ENCODE results near the gene APOLD1.
"Not testable (repeated sequence)": the region's sequence is repeated elsewhere in the genome, so short reads cannot be mapped to it uniquely, and the experiment has no call there.

APOLD1 gene

DNA sequence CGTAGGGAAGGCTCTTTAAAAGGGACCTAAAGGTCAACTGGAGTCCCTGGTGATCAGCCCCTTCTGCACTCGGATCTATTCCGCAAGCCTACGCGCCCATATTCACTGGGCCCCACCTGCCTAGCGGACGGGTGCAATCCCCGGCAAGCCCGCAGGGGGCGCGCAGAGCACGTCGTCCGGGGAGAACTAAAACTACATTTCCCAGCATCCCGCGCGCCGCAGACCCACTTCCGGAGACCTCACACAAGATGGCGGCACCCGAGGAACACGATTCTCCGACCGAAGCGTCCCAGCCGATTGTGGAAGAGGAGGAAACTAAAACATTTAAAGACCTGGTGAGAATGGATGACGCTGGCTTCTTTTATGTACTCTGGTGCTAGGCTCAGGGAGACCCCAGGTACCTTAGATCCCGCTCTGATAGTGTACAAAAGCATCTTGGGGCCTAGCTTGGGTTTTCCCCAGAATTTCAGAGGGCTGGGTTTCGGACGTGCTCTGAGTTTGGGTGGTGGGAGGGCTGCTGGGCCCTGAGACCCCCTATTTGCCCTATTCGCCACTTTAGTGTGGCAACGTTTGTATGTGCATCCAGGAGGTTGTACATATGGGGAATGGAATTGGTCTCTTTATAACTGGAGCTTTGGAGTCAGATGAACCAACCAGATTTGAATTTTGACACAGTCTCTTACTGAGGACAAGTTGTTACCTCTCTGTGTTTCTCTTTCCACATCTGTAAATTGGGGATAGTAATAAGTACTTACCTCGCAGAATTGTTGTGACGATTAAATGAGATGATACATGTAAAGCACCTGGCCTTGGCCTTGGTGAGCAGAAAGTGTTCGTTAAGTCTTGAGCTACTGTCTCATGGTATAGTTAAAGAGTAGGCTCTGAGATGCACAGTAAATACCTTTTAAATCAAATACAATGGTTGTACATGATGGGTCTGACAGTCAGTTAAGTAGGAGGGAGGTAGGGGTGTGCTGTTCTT lies 28.0 kb downstream of the APOLD1 start, which contains the start of gene DDX47:
DDX47 (plus strand) TSS at position 227 of the 982 bp plus-strand sequence; CDS start at position 249, 22 bp downstream.
- H3K27me3 ChIP-seq (ENCODE audit: control insufficient read depth, insufficient read depth, low read length) = no peaks in the 10 kb centered on the region
- H3K9ac ChIP-seq (ENCODE audit: low read depth, low read length) = peak within 1 kb of the TSS; percentile 82
- H3K36me3 ChIP-seq (ENCODE audit: control insufficient read depth, insufficient read depth, low read length) = no peaks in the 10 kb centered on the region
- H3K9me3 ChIP-seq (ENCODE audit: control insufficient read depth, insufficient read depth, low read length) = no peaks in the 10 kb centered on the region
- no peaks in the 10 kb centered on the region for H3K4me1 ChIP-seq (ENCODE audit: control insufficient read depth, insufficient read depth, low read length)
- H3K4me3 ChIP-seq (ENCODE audit: low read depth, low read length) = peak within 1 kb of the TSS; percentile 77

GRCh38 chr12:12817616-12818015 lies 32.2 kb downstream of the APOLD1 start:
- H3K36me3 ChIP-seq (ENCODE audit: control insufficient read depth, insufficient read depth, low read length) = peaks cover 8% of the 10 kb centered on the region
- H3K4me1 ChIP-seq (ENCODE audit: control insufficient read depth, insufficient read depth, low read length) = no peaks in the 10 kb centered on the region

GRCh38 chr12:12818701-12819100 lies 33.2 kb downstream of the APOLD1 start:
- no peak overlapping the region for H3K4me3 ChIP-seq (ENCODE audit: low read depth, low read length)
- H3K4me1 ChIP-seq (ENCODE audit: control insufficient read depth, insufficient read depth, low read length) = no peaks in the 10 kb centered on the region
- H3K36me3 ChIP-seq (ENCODE audit: control insufficient read depth, insufficient read depth, low read length) = peaks cover 12% of the 10 kb centered on the region
- H3K9ac ChIP-seq (ENCODE audit: low read depth, low read length) = no peak overlapping the region
- H3K27me3 ChIP-seq (ENCODE audit: control insufficient read depth, insufficient read depth, low read length) = no peaks in the 10 kb centered on the region
- H3K9me3 ChIP-seq (ENCODE audit: control insufficient read depth, insufficient read depth, low read length) = no peaks in the 10 kb centered on the region

More at GRCh38 chr12:12817616-12818015, 32.2 kb downstream of the APOLD1 start:
- no peaks in the 10 kb centered on the region for H3K9me3 ChIP-seq (ENCODE audit: control insufficient read depth, insufficient read depth, low read length)
- no peak overlapping the region for H3K9ac ChIP-seq (ENCODE audit: low read depth, low read length)
- no peak overlapping the region for H3K4me3 ChIP-seq (ENCODE audit: low read depth, low read length)
- H3K27me3 ChIP-seq (ENCODE audit: control insufficient read depth, insufficient read depth, low read length) = no peaks in the 10 kb centered on the region

GRCh38 chr12:12819221-12819620 lies 33.8 kb downstream of the APOLD1 start:
- Histone ChIP-seq H3K4me3 (ENCODE audit: low read depth, low read length) (no peak overlapping the region), H3K27me3 (ENCODE audit: control insufficient read depth, insufficient read depth, low read length) (no peaks in the 10 kb centered on the region), H3K9ac (ENCODE audit: low read depth, low read length) (no peak overlapping the region), H3K9me3 (ENCODE audit: control insufficient read depth, insufficient read depth, low read length) (no peaks in the 10 kb centered on the region), H3K36me3 (ENCODE audit: control insufficient read depth, insufficient read depth, low read length) (peaks cover 15% of the 10 kb centered on the region), H3K4me1 (ENCODE audit: control insufficient read depth, insufficient read depth, low read length) (no peaks in the 10 kb centered on the region)

DNA sequence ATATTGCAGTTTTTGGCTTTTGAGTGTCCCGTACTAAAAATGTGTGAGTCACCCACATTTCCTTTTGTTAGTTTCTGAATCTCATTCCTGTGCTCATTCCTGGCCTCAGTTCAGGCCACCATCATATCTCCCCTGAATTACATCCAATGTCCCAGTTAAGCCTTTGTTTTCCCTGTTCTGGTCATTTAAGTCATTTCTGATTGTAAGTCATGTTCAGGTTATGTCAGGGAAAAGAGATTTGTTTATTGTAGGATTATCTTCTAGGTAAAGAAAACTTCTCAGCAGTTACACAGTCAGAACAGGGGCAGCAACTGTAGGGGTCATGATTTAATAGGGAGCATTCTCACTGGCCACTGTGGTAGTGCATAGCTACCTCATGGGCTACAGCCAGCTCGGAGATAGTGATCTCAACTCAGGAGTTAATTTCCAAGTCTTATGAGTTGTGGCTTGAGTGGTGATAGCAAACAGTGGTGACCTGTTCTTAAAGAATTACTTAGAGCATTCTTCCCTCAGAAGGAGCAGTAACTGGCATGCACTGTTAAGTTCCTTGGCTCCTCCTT lies 34.4 kb downstream of the APOLD1 start:
- Histone ChIP-seq H3K9ac (ENCODE audit: low read depth, low read length) (no peak overlapping the region), H3K9me3 (ENCODE audit: control insufficient read depth, insufficient read depth, low read length) (no peaks in the 10 kb centered on the region), H3K4me1 (ENCODE audit: control insufficient read depth, insufficient read depth, low read length) (no peaks in the 10 kb centered on the region), H3K27me3 (ENCODE audit: control insufficient read depth, insufficient read depth, low read length) (no peaks in the 10 kb centered on the region), H3K4me3 (ENCODE audit: low read depth, low read length) (no peak overlapping the region), H3K36me3 (ENCODE audit: control insufficient read depth, insufficient read depth, low read length) (peaks cover 15% of the 10 kb centered on the region)

DNA sequence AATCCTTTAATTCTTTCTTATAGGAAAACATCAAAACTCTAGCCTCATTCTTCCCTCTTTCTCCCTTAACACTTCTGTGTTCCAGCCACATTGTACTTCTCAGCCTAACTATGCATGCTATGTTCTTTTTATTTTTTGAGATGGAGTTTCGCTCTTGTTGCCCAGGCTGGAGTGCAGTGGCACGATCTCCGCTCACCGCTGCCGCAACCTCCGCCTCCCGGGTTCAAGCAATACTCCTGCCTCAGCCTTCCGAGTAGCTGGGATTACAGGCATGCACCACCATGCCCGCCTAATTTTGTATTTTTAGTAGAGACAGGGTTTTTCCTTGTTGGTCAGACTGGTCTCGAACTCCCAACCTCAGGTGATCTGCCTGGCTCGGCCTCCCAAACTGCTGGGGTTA lies 34.9 kb downstream of the APOLD1 start:
- not testable (repeated sequence) for H3K4me1 ChIP-seq (ENCODE audit: control insufficient read depth, insufficient read depth, low read length); H3K27me3 ChIP-seq (ENCODE audit: control insufficient read depth, insufficient read depth, low read length); H3K9ac ChIP-seq (ENCODE audit: low read depth, low read length); H3K4me3 ChIP-seq (ENCODE audit: low read depth, low read length); H3K9me3 ChIP-seq (ENCODE audit: control insufficient read depth, insufficient read depth, low read length)
- H3K36me3 ChIP-seq (ENCODE audit: control insufficient read depth, insufficient read depth, low read length) = peaks cover 15% of the 10 kb centered on the region

DNA sequence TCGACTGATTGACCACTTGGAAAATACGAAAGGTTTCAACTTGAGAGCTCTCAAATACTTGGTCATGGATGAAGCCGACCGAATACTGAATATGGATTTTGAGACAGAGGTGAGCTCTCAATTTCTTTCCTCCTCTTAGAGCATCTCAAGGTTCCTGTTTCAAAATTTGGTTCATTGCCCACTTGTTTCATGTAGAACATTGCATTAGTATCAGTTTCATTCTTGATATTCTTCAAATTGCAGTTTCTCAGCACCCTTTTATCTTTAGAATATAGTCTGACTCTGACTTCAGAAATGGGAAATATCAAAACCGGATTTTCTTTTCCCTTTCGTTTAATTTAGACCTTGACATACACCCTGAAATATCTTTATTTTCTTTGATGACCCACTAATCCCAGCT lies 36.5 kb downstream of the APOLD1 start:
- Histone ChIP-seq H3K9ac (ENCODE audit: low read depth, low read length) (no peak overlapping the region), H3K27me3 (ENCODE audit: control insufficient read depth, insufficient read depth, low read length) (no peaks in the 10 kb centered on the region), H3K36me3 (ENCODE audit: control insufficient read depth, insufficient read depth, low read length) (peaks cover 22% of the 10 kb centered on the region), H3K4me1 (ENCODE audit: control insufficient read depth, insufficient read depth, low read length) (no peaks in the 10 kb centered on the region), H3K4me3 (ENCODE audit: low read depth, low read length) (no peak overlapping the region), H3K9me3 (ENCODE audit: control insufficient read depth, insufficient read depth, low read length) (no peaks in the 10 kb centered on the region)

DNA sequence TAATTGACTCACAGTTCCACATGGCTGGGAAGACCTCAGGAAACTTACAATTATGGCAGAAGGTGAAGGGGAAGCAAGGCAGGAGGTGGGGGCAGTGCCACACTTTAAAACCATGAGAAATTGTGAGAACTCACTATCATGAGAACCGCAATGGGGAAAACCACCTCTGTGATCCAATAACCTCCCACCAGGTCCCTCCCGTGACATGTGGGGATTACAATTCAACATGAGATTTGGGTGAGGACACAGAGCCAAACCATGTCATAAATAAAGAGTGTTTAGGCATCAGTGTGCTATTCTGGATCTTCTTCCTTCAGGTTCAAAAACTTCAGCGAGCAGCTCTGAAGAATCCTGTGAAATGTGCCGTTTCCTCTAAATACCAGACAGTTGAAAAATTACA lies 37.4 kb downstream of the APOLD1 start:
- no peaks in the 10 kb centered on the region for H3K27me3 ChIP-seq (ENCODE audit: control insufficient read depth, insufficient read depth, low read length)
- no peak overlapping the region for H3K9ac ChIP-seq (ENCODE audit: low read depth, low read length)
- no peaks in the 10 kb centered on the region for H3K4me1 ChIP-seq (ENCODE audit: control insufficient read depth, insufficient read depth, low read length)
- no peaks in the 10 kb centered on the region for H3K9me3 ChIP-seq (ENCODE audit: control insufficient read depth, insufficient read depth, low read length)
- no peak overlapping the region for H3K4me3 ChIP-seq (ENCODE audit: low read depth, low read length)
- H3K36me3 ChIP-seq (ENCODE audit: control insufficient read depth, insufficient read depth, low read length) = peaks cover 28% of the 10 kb centered on the region

DNA sequence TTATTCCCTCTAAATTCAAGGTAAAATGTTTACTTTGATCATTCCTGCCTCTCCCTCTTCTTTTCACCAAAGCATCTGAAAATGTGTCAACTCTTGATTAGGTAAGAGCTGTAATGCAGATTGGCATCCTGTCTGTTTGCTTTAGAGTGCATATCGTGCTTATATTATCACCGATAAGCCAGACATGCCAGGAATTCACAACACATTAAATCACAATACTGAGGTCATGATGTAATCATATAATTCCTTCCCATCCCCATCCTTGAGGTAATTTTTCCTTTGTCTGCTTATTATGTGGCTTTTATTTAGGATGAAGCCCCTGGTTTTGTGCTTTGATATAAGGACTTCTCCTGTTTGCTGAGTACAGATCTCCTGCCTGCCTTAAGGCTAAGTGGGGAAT lies 37.8 kb downstream of the APOLD1 start:
- Histone ChIP-seq H3K9me3 (ENCODE audit: control insufficient read depth, insufficient read depth, low read length) (no peaks in the 10 kb centered on the region), H3K27me3 (ENCODE audit: control insufficient read depth, insufficient read depth, low read length) (no peaks in the 10 kb centered on the region), H3K4me3 (ENCODE audit: low read depth, low read length) (no peak overlapping the region), H3K36me3 (ENCODE audit: control insufficient read depth, insufficient read depth, low read length) (peaks cover 28% of the 10 kb centered on the region), H3K4me1 (ENCODE audit: control insufficient read depth, insufficient read depth, low read length) (no peaks in the 10 kb centered on the region), H3K9ac (ENCODE audit: low read depth, low read length) (no peak overlapping the region)

GRCh38 chr12:12823811-12824210 lies 38.4 kb downstream of the APOLD1 start:
- no peaks in the 10 kb centered on the region for H3K4me1 ChIP-seq (ENCODE audit: control insufficient read depth, insufficient read depth, low read length)
- no peak overlapping the region for H3K4me3 ChIP-seq (ENCODE audit: low read depth, low read length)
- H3K9ac ChIP-seq (ENCODE audit: low read depth, low read length) = no peak overlapping the region
- peaks cover 28% of the 10 kb centered on the region for H3K36me3 ChIP-seq (ENCODE audit: control insufficient read depth, insufficient read depth, low read length)
- H3K9me3 ChIP-seq (ENCODE audit: control insufficient read depth, insufficient read depth, low read length) = no peaks in the 10 kb centered on the region
- H3K27me3 ChIP-seq (ENCODE audit: control insufficient read depth, insufficient read depth, low read length) = no peaks in the 10 kb centered on the region

GRCh38 chr12:12835378-12836146 lies 50.1 kb downstream of the APOLD1 start:
- Histone ChIP-seq H3K36me3 (ENCODE audit: control insufficient read depth, insufficient read depth, low read length) (peaks cover 2% of the 10 kb centered on the region), H3K4me1 (ENCODE audit: control insufficient read depth, insufficient read depth, low read length) (peaks cover 4% of the 10 kb centered on the region), H3K9ac (ENCODE audit: low read depth, low read length) (no peak overlapping the region)

More at GRCh38 chr12:12835378-12836146, 50.1 kb downstream of the APOLD1 start:
- Histone ChIP-seq H3K4me3 (ENCODE audit: low read depth, low read length) (no peak overlapping the region), H3K27me3 (ENCODE audit: control insufficient read depth, insufficient read depth, low read length) (no peaks in the 10 kb centered on the region), H3K9me3 (ENCODE audit: control insufficient read depth, insufficient read depth, low read length) (no peaks in the 10 kb centered on the region)

Measured in iPS-15b (cell line).